ENCODE measurements around the gene VN1R2.
"Not testable (repeated sequence)": the region's sequence is repeated elsewhere in the genome, so short reads cannot be mapped to it uniquely, and the experiment has no call there.

The VN1R2 gene

GRCh38 chr19:53257715-53258342, at the start of gene VN1R2:
Gene VN1R2 (plus strand): TSS chr19:53258292. CDS start chr19:53258376, 84 bp downstream.
- Mint-ChIP-seq H3K36me3 (ENCODE audit: low read depth) (peaks cover 20% of the 10 kb centered on the region), H3K9me3 (peaks cover 81% of the 10 kb centered on the region)
- H3K27me3 Mint-ChIP-seq; H3K27ac Mint-ChIP-seq; H3K4me1 Mint-ChIP-seq (ENCODE audit: low read depth); H3K4me3 Mint-ChIP-seq; intact Hi-C loops (cut with micrococcal nuclease): not testable (repeated sequence)

DNA sequence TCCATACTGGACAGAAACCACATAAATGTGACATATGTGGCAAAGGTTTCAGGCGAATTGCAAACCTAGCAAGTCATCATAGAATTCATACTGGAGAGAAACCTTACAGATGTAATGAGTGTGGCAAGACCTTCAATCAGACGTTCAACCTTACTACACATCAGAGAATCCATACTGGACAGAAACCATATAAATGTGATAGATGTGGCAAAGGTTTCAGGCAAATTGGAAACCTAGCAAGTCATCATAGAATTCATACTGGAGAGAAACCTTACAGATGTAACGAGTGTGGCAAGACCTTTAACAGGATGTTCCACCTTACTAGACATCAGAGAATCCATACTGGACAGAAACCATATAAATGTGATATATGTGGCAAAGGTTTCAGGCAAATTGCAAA, 46.5 kb upstream of the VN1R2 start:
- Mint-ChIP-seq H3K36me3 (ENCODE audit: low read depth) (peaks cover 73% of the 10 kb centered on the region), H3K9me3 (peaks cover 95% of the 10 kb centered on the region)
- H3K4me3 Mint-ChIP-seq; H3K4me1 Mint-ChIP-seq (ENCODE audit: low read depth); intact Hi-C loops (cut with micrococcal nuclease); H3K27ac Mint-ChIP-seq; H3K27me3 Mint-ChIP-seq: not testable (repeated sequence)

GRCh38 chr19:53212703-53213320, 45.3 kb upstream of the VN1R2 start:
- H3K4me1 Mint-ChIP-seq (ENCODE audit: low read depth): no peaks in the 10 kb centered on the region
- no peak overlapping the region for H3K4me3 Mint-ChIP-seq
- intact Hi-C loops (cut with micrococcal nuclease): no loop called here
- H3K27ac Mint-ChIP-seq: no peak overlapping the region
- H3K36me3 Mint-ChIP-seq (ENCODE audit: low read depth): peaks cover 64% of the 10 kb centered on the region
- peaks cover 88% of the 10 kb centered on the region for H3K9me3 Mint-ChIP-seq
- no peaks in the 10 kb centered on the region for H3K27me3 Mint-ChIP-seq

- H3K27me3 Mint-ChIP-seq; H3K27ac Mint-ChIP-seq; H3K4me1 Mint-ChIP-seq (ENCODE audit: low read depth); H3K4me3 Mint-ChIP-seq; intact Hi-C loops (cut with micrococcal nuclease); H3K36me3 Mint-ChIP-seq (ENCODE audit: low read depth): not testable (repeated sequence)
- peaks cover 92% of the 10 kb centered on the region for H3K9me3 Mint-ChIP-seq
These were observed 35.4 kb upstream of the VN1R2 start for GRCh38 chr19:53222716-53223115.

GRCh38 chr19:53224606-53225005, 33.5 kb upstream of the VN1R2 start:
- peaks cover 95% of the 10 kb centered on the region for H3K9me3 Mint-ChIP-seq
- H3K36me3 Mint-ChIP-seq (ENCODE audit: low read depth): no peaks in the 10 kb centered on the region
- no peak overlapping the region for H3K4me3 Mint-ChIP-seq
- H3K4me1 Mint-ChIP-seq (ENCODE audit: low read depth): no peaks in the 10 kb centered on the region
- H3K27me3 Mint-ChIP-seq: no peaks in the 10 kb centered on the region
- intact Hi-C loops (cut with micrococcal nuclease): no loop called here
- no peak overlapping the region for H3K27ac Mint-ChIP-seq

DNA sequence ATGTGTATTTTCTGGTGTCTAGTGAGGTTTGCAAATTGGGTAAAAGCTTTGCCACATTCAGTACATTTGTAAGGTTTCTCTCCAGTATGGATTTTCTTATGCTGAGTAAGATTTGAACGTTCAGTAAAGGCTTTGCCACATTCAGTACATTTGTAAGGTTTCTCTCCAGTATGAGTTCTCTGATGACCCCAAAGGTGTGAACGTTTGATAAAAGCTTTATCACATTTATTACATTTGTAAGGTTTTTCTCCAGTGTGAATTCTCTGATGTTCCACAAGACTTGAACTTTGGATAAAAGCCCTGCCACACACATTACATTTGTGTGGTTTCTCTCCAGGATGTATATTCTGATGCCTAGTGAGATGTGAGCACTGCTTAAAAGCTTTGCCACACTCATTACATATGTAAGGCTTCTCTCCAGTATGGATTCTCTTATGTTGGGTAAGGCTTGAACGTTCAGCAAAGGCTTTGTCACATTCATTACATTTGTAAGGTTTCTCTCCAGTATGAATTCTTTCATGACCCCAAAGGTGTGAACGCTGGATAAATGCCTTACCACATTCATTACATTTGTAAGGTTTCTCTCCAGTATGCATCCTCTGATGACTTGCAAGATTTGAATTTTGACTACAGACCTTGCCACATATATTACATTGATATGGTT, 20.8 kb upstream of the VN1R2 start:
- Mint-ChIP-seq H3K4me1 (ENCODE audit: low read depth) (no peaks in the 10 kb centered on the region), H3K9me3 (peaks cover 98% of the 10 kb centered on the region), H3K27ac (no peak overlapping the region), H3K36me3 (ENCODE audit: low read depth) (peaks cover 42% of the 10 kb centered on the region), H3K27me3 (no peaks in the 10 kb centered on the region), H3K4me3 (no peak overlapping the region)
- intact Hi-C loops (cut with micrococcal nuclease): no loop called here

DNA sequence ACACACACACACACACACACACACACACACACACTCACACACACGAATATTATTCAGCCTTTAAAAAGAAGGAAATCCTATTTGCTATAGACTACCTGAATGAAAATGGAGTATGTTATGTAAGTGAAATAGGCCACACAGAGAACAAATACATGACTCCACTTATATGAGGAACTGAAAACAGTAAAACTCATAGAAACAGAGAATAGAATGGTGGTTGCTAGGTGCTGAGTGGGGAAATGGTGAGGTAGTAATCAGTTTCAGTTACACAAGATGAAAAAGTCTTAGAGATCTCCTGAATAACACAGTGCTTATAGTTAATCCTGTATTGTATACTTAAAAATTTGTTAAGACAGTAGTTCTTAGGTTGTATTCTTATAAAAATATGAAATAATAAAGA, 11.6 kb upstream of the VN1R2 start:
- no peak overlapping the region for H3K4me3 Mint-ChIP-seq
- peaks cover 96% of the 10 kb centered on the region for H3K9me3 Mint-ChIP-seq
- H3K27me3 Mint-ChIP-seq: no peaks in the 10 kb centered on the region
- H3K27ac Mint-ChIP-seq: no peak overlapping the region
- H3K4me1 Mint-ChIP-seq (ENCODE audit: low read depth): no peaks in the 10 kb centered on the region
- intact Hi-C loops (cut with micrococcal nuclease): no loop called here
- H3K36me3 Mint-ChIP-seq (ENCODE audit: low read depth): peaks cover 89% of the 10 kb centered on the region

GRCh38 chr19:53254411-53255341, 3.4 kb upstream of the VN1R2 start, which contains the start of gene ZNF677:
Gene ZNF677 (minus strand): TSS chr19:53254873. CDS start chr19:53251550, 3,323 bp downstream.
- intact Hi-C loops (cut with micrococcal nuclease): loop anchor here (5.0 kb wide), 1 partner anchor 57 kb away; no protein-coding TSS in a partner anchor
- Mint-ChIP-seq H3K27ac (peak within 1 kb of the TSS; percentile 77), H3K36me3 (ENCODE audit: low read depth) (peaks cover 50% of the 10 kb centered on the region)

GRCh38 chr19:53267623-53268022, 9.5 kb downstream of the VN1R2 start, which contains the start of gene VN1R4:
Gene VN1R4 (minus strand): TSS chr19:53267723. CDS start chr19:53267665, 58 bp downstream.
- H3K36me3 Mint-ChIP-seq (ENCODE audit: low read depth); H3K27ac Mint-ChIP-seq; intact Hi-C loops (cut with micrococcal nuclease); H3K27me3 Mint-ChIP-seq; H3K4me1 Mint-ChIP-seq (ENCODE audit: low read depth); H3K4me3 Mint-ChIP-seq: not testable (repeated sequence)
- H3K9me3 Mint-ChIP-seq: peaks cover 71% of the 10 kb centered on the region

More at GRCh38 chr19:53254411-53255341, 3.4 kb upstream of the VN1R2 start, which contains the start of gene ZNF677:
- Mint-ChIP-seq H3K27me3 (peaks cover 3% of the 10 kb centered on the region), H3K9me3 (peaks cover 87% of the 10 kb centered on the region), H3K4me1 (ENCODE audit: low read depth) (peaks cover 6% of the 10 kb centered on the region), H3K4me3 (peak within 1 kb of the TSS; percentile 74)

GRCh38 chr19:53269861-53270260, 11.8 kb downstream of the VN1R2 start:
- H3K27ac Mint-ChIP-seq; intact Hi-C loops (cut with micrococcal nuclease); H3K4me1 Mint-ChIP-seq (ENCODE audit: low read depth); H3K36me3 Mint-ChIP-seq (ENCODE audit: low read depth); H3K4me3 Mint-ChIP-seq; H3K27me3 Mint-ChIP-seq: not testable (repeated sequence)
- peaks cover 76% of the 10 kb centered on the region for H3K9me3 Mint-ChIP-seq

DNA sequence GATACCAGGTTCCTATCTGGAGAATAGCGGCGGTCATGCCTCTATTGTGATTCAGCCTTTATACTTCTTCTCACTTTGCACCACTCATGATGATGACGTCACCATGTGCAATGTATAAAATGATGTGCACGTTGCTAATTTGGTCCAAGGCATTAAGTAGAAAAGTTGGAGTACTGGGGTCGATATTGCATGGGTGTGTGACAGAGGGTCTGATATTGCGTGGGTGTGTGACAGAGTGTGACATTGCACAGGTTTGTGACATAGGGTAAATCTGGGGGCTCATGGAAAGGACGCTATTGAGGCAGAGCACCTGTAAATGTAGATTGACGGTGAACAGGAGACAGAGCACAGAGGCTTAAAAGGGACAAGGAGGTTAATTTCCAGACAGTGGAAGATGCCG, 14.0 kb downstream of the VN1R2 start:
- Mint-ChIP-seq H3K4me1 (ENCODE audit: low read depth) (no peaks in the 10 kb centered on the region), H3K9me3 (peaks cover 75% of the 10 kb centered on the region)

GRCh38 chr19:53275480-53275879, 17.4 kb downstream of the VN1R2 start:
- no peaks in the 10 kb centered on the region for H3K4me1 Mint-ChIP-seq (ENCODE audit: low read depth)
- no peak overlapping the region for H3K27ac Mint-ChIP-seq
- intact Hi-C loops (cut with micrococcal nuclease): no loop called here
- no peaks in the 10 kb centered on the region for H3K36me3 Mint-ChIP-seq (ENCODE audit: low read depth)
- peaks cover 95% of the 10 kb centered on the region for H3K9me3 Mint-ChIP-seq
- no peak overlapping the region for H3K4me3 Mint-ChIP-seq
- no peaks in the 10 kb centered on the region for H3K27me3 Mint-ChIP-seq

More for the DNA sequence above, 14.0 kb downstream of the VN1R2 start:
- Mint-ChIP-seq H3K27ac (no peak overlapping the region), H3K4me3 (no peak overlapping the region), H3K27me3 (no peaks in the 10 kb centered on the region), H3K36me3 (ENCODE audit: low read depth) (no peaks in the 10 kb centered on the region)
- intact Hi-C loops (cut with micrococcal nuclease): no loop called here

- H3K27me3 Mint-ChIP-seq; H3K27ac Mint-ChIP-seq; H3K4me3 Mint-ChIP-seq; intact Hi-C loops (cut with micrococcal nuclease); H3K36me3 Mint-ChIP-seq (ENCODE audit: low read depth); H3K4me1 Mint-ChIP-seq (ENCODE audit: low read depth): not testable (repeated sequence)
- H3K9me3 Mint-ChIP-seq: peaks cover 82% of the 10 kb centered on the region
These were observed 23.9 kb downstream of the VN1R2 start for GRCh38 chr19:53281947-53282346.
